Stimulated activated CD4-positive, alpha-beta T cell treated with anti-CD3 and anti-CD28 coated beads, Interleukin-2, amount 100 ng/mL, for 48 hours (primary cell): ENCODE data around the gene ST8SIA4.
"Not testable (repeated sequence)": the region's sequence is repeated elsewhere in the genome, so short reads cannot be mapped to it uniquely, and the experiment has no call there.

Experiments
- DNase-seq, 2 donors: peaks; one replicate each; pipeline ENCODE4 v3.0.0-alpha.2; 2020

The ST8SIA4 gene

GRCh38 chr5:100828071-100828897 lies 74.8 kb downstream of the ST8SIA4 start:
- DNase-seq = no peak

DNA sequence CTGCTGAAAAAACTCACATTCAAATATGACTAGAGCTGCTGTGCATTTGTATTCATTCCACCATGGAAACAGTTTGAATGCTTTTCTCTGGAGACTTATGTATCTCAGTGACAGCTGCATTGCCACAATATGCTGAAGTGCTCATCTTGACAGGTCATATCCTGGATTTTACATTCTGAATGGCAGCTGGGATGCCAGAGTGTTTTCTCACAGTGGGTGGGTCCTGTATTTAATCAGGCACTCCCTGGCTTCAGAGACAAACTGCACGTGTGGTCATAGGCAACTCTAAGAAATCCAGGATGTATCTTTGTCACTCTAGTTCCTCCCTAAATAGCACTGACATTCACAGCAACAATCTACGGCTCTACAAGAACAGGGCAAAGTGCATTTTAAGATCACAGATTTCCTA lies 75.6 kb downstream of the ST8SIA4 start:
- DNase-seq = no peak

- no peak for DNase-seq
These were observed 76.9 kb downstream of the ST8SIA4 start for GRCh38 chr5:100826133-100826532.

DNA sequence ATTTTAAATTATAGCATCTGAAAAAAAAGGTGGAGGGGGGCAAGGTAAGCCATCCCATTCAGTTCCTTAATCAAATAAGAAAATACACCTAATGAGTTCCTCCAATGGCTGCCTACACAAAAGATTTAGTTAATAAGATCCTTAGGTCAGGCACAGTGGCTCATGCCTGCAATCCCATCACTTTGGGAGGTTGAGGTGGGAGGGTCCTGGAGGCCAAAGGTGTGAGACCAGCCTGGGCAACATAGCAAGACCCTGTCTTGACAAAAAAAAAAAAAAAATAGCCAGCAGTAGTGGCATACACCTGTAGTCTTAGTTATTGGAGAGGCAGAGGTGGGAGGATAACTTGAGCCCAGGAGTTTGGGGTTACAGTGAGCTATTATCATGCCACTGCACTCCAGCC lies 78.4 kb downstream of the ST8SIA4 start:
- no peak for DNase-seq

- no peak for DNase-seq
These were observed 79.3 kb downstream of the ST8SIA4 start for GRCh38 chr5:100823812-100824211.

- DNase-seq = no peak
These were observed 81.3 kb downstream of the ST8SIA4 start for GRCh38 chr5:100821751-100822150.

DNA sequence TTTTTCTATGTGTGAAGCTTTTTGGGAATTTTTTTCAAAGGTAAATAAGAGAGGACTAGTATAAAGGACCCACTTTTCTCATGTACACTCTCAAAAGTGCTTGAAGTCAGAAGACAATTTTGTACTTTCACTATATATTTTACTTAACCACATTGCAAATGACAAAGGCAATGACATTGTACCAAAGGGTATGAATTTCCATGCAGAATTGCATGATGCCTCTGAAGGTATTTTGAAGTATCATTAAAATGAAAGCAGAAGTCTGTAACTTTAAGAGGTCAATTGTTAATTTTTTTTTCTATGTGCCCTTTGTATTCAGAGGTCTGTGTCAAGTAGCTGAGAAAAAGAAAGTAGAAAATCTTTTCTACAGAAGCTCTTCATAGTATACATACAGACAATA lies 84.7 kb downstream of the ST8SIA4 start:
- no peak for DNase-seq

- no peak for DNase-seq
These were observed 99.7 kb downstream of the ST8SIA4 start for GRCh38 chr5:100803397-100803796.

DNA sequence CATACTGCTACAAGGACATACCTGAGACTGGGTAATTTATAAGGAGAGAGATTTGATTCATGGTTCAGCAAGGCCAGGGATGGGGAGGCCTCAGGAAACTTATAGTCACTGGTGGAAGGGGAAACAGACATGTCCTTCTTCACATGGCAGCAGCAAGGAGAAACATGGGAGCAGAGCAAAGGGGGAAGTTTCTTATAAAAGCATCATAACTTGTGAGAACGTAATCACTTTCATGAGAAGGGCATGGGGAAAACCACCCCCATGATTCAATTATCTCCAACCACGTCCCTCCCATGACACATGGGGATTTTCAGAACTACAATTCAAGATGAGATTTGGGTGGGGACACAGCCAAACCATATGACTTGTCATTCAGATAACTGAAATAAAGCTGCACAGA lies 100.9 kb downstream of the ST8SIA4 start:
- DNase-seq = no peak

DNA sequence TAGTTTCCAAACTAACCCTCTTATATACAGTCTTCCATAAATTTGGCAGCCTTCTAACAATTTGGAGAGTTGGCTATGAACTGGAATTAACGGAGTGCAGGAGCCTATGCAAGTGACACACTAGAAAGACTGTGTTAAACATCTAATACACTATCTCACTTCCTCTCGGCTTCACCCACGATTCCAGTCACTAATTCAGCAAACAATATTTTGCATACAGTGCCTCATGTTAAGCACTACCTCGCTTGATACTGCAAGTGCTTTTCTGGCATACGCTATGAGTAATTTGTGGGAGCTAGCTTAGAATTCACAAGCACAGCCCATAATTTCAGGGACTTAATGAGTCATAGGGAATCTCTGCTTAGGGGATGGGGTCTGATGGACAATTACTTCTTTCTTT lies 102.5 kb downstream of the ST8SIA4 start:
- no peak for DNase-seq

DNA sequence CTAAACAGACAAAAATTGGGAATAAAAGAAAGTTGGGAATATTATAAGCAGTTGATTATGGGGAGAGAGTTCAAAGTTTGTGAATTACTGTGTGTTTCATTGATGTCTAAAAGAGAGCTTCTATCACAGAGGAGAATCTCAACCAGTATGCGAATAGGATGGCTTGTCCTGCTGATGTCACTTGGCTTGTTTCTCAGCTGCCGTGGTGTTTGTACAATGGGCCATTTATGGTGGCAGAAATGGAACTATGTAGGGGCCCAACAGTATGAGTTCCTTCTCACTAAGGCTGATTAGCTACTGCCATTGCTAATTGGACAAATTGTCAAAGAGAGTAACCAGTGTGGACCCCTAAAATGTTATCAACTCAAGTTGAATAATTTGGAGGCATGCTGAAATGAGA lies 103.9 kb downstream of the ST8SIA4 start:
- no peak for DNase-seq

- DNase-seq = no peak
These were observed 105.2 kb downstream of the ST8SIA4 start for GRCh38 chr5:100797861-100798260.

- DNase-seq = no peak
These were observed 106.2 kb downstream of the ST8SIA4 start for GRCh38 chr5:100796851-100797250.

- DNase-seq = no peak
These were observed 108.2 kb downstream of the ST8SIA4 start for GRCh38 chr5:100794844-100795243.

GRCh38 chr5:100794218-100794617 lies 108.9 kb downstream of the ST8SIA4 start:
- DNase-seq = no peak

DNA sequence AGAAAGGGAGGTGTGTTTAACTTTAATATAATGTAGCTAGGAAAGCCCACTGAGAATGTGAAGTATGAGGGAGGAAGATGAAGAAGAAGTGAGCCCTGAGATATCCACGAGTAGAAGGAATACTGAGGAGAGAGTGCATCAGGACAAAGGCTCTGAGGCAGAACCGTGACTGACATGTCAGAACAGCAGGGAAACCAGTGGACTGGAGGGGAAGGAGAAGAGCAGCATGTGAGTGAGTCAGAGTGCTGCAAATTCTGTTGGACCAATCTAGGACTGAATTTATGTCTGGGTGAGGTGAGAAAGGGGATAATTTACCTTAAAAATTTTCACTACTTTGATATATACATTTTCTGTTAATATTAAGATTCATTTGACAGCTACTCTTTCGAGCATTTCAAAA lies 110.3 kb downstream of the ST8SIA4 start:
- no peak for DNase-seq

DNA sequence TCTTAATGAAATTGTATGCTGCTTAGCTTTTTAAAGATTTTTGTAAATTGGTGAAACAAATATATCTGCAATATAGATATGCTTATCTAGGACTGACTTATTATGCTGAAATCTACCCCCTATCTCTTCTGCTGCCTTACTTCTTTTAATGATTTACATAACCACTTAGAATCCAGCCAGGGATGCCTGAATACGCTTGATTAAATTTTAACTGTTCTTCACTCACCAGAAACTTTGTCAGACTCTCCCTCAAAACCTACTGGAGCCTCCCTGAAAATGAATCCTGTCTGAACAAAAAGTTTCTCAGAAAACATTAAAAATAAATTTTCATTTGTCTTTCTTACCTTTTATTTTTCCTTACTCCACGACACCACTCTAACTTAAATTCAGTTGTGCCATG lies 111.7 kb downstream of the ST8SIA4 start:
- DNase-seq = no peak

DNA sequence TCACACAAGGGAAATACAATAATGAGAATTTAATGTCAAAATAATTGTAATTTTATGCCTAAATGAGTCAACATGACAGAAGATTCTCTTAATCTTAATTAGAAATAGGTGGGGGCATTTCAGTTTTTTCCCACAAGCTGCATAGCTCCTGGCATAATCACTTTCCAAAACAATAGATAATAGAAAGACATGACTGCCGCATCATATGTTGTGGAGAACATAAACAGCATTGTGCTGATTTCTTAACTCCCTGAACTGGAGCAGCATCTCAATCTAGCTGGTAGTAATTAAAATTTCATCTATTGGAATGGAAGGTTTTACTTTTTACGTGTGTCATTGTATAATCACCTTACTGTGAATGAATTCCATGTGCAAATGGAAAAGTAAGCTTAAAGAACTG lies 112.1 kb downstream of the ST8SIA4 start:
- no peak for DNase-seq

- DNase-seq = no peak
These were observed 112.9 kb downstream of the ST8SIA4 start for GRCh38 chr5:100790170-100790665.

- no peak for DNase-seq
These were observed 113.4 kb downstream of the ST8SIA4 start for GRCh38 chr5:100789694-100790093.

DNA sequence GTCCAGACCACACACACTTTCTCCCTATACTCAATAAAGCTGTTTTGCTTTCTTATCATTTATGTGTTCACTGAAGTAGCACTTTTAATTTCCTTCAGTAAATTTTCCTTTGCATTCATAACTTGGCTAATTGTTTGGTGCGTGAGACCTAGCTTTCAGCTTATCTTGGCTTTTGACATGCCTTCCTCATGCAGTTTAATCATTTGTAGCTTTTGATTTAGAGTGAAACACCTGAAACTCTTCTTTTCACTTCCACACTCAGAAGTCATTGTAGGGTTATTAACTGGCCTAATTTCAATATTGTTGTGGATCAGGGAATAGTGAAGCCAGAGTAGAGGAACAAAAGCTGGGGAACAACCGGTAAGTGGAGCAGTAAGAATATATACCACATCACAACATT lies 114.7 kb downstream of the ST8SIA4 start:
- no peak for DNase-seq

GRCh38 chr5:100787648-100788047 lies 115.4 kb downstream of the ST8SIA4 start:
- no peak for DNase-seq

DNA sequence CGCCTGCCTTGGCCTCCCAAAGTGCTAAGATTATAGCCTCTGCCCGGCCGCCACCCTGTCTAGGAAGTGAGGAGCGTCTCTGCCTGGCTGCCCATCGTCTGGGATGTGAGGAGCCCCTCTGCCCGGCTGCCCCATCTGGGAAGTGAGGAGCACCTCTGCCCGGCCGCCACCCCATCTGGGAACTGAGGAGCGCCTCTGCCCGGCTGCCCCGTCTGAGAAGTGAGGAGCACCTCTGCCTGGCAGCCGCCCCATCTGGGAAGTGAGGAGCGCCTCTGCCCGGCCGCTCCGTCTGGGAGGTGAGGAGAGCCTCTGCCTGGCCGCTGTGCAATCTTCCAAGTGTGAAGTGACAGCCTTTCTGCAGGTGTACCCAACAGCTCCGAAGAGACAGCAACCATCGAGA lies 117.5 kb downstream of the ST8SIA4 start:
- not testable (repeated sequence) for DNase-seq

- DNase-seq = no peak
These were observed 122.7 kb downstream of the ST8SIA4 start for GRCh38 chr5:100780376-100780870.
